22Rv1 (cell line): ENCODE data around the gene ACKR3.

ENCODE experiments used
- H3K27ac ChIP-seq: fragments of 450-650 bp; 2 replicates; pipeline ENCODE4 v1.5.1; 2017
- ZFX ChIP-seq: fragments of 450-650 bp; IDR thresholded peaks from 2 replicates; pipeline ENCODE4 v1.6.1; 2017; ENCODE audit warnings: antibody characterized with exemption, borderline replicate concordance
- TF ChIP-seq, protein P1 (sequence below): fragments of 450-650 bp; IDR thresholded peaks from 2 replicates; pipeline ENCODE4 v1.5.1; 2017; ENCODE audit warnings: mild to moderate bottlenecking

The ACKR3 gene

GRCh38 chr2:236629961-236630872 is 60.6 kb downstream of the ACKR3 start:
- H3K27ac ChIP-seq, result no peak overlapping the region
- TF ChIP-seq ZFX, result no peak
- TF ChIP-seq, protein P1, sequence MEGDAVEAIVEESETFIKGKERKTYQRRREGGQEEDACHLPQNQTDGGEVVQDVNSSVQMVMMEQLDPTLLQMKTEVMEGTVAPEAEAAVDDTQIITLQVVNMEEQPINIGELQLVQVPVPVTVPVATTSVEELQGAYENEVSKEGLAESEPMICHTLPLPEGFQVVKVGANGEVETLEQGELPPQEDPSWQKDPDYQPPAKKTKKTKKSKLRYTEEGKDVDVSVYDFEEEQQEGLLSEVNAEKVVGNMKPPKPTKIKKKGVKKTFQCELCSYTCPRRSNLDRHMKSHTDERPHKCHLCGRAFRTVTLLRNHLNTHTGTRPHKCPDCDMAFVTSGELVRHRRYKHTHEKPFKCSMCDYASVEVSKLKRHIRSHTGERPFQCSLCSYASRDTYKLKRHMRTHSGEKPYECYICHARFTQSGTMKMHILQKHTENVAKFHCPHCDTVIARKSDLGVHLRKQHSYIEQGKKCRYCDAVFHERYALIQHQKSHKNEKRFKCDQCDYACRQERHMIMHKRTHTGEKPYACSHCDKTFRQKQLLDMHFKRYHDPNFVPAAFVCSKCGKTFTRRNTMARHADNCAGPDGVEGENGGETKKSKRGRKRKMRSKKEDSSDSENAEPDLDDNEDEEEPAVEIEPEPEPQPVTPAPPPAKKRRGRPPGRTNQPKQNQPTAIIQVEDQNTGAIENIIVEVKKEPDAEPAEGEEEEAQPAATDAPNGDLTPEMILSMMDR, result no peak

DNA sequence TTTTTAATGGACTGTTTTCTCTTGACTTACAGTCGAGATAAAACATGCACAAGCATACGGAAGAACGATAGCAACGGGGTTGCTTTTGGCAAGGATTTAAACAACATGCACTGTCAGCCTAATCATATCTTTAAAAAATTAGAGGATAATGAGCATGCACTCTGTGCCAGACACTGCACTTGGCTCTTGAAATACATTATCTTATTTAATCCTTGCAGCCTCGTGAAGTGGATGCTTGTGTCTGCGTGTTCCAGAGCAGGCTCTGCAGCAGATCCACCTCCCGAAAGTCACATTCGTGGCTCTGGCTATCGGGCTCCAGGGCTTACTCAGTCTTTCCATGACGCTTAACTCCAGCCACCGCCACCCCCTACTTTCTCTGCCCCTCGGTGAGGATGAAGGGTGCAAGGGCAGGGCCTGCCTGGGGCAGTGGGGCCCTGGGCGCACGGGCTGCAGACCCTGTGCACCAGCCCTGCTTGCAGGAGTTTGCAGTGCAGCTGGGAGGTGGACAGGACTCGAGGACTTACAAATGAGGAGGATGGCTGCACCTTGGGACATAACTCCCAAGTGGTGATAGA is 61.7 kb downstream of the ACKR3 start:
- no peak overlapping the region for H3K27ac ChIP-seq
- TF ChIP-seq ZFX, result no peak
- TF ChIP-seq, protein P1, result no peak

GRCh38 chr2:236631856-236632291 is 62.2 kb downstream of the ACKR3 start:
- TF ChIP-seq, protein P1, result no peak
- no peak overlapping the region for H3K27ac ChIP-seq
